ENCODE measurements around the gene TRPM7. TPM values are rescaled to one million over a fixed set of nuclear protein-coding genes. Genes with fewer than 3 reads are reported as not detected.

Gene TRPM7
- total and polyA plus RNA-seq, 3 donors from 2014 or later = 18.1 to 53.1 (median 52.2) TPM

GRCh38 chr15:50552238-50552637 is 134.4 kb downstream of the TRPM7 start:
- Histone ChIP-seq H3K9me3 (no peaks in the 10 kb centered on the region), H3K27me3 (no peaks in the 10 kb centered on the region), H3K4me3 (no peak overlapping the region), H3K27ac (no peak overlapping the region), H3K4me1 (no peaks in the 10 kb centered on the region), H3K36me3 (ENCODE audit: low read depth, missing control alignments) (no peaks in the 10 kb centered on the region)
- WGBS, 2 donors = 83 to 85% methylated on average over 4 of the region's 4 CpGs
- no peak for DNase-seq
- TF ChIP-seq CTCF (IDR thresholded peaks at IDR 0.05) (no peak), POLR2A (IDR thresholded peaks at IDR 0.05) (no peak)
- intact Hi-C loops (cut with DNase I; ENCODE audit: low total_unique reads) = no loop called here

- Histone ChIP-seq H3K36me3 (ENCODE audit: low read depth, missing control alignments) (no peaks in the 10 kb centered on the region), H3K9me3 (no peaks in the 10 kb centered on the region), H3K4me3 (no peak overlapping the region), H3K27me3 (no peaks in the 10 kb centered on the region), H3K4me1 (no peaks in the 10 kb centered on the region), H3K27ac (no peak overlapping the region)
- no peak for DNase-seq
- TF ChIP-seq POLR2A (IDR thresholded peaks at IDR 0.05) = no peak
- no peak for TF ChIP-seq CTCF (IDR thresholded peaks at IDR 0.05)
- 80 to 84% methylated on average over 7 of the region's 7 CpGs for WGBS, 2 donors
- intact Hi-C loops (cut with DNase I; ENCODE audit: low total_unique reads) = no loop called here
Observed at GRCh38 chr15:50549326-50549725, 137.3 kb downstream of the TRPM7 start.

GRCh38 chr15:50546566-50546965 is 140.0 kb downstream of the TRPM7 start, which contains the start of gene USP50:
TSS of gene USP50 (minus strand) at chr15:50546666. CDS start at chr15:50546525, 141 bp downstream.
- no peak for DNase-seq
- TF ChIP-seq POLR2A (IDR thresholded peaks at IDR 0.05) (no peak), CTCF (IDR thresholded peaks at IDR 0.05) (no peak)
- intact Hi-C loops (cut with DNase I; ENCODE audit: low total_unique reads) = no loop called here
- WGBS, 2 donors = 67 to 77% methylated on average over 5 of the region's 5 CpGs
- no peaks in the 10 kb centered on the region for H3K9me3 ChIP-seq
- H3K27ac ChIP-seq = no peak within 1 kb of the TSS
- H3K36me3 ChIP-seq (ENCODE audit: low read depth, missing control alignments) = no peaks in the 10 kb centered on the region
- H3K27me3 ChIP-seq = no peaks in the 10 kb centered on the region
- no peaks in the 10 kb centered on the region for H3K4me1 ChIP-seq
- no peak within 1 kb of the TSS for H3K4me3 ChIP-seq

- Histone ChIP-seq H3K4me3 (no peak overlapping the region), H3K9me3 (no peaks in the 10 kb centered on the region), H3K36me3 (ENCODE audit: low read depth, missing control alignments) (no peaks in the 10 kb centered on the region), H3K27me3 (no peaks in the 10 kb centered on the region), H3K4me1 (no peaks in the 10 kb centered on the region), H3K27ac (no peak overlapping the region)
- WGBS, 2 donors = 62 to 77% methylated on average over 5 of the region's 5 CpGs
- intact Hi-C loops (cut with DNase I; ENCODE audit: low total_unique reads) = no loop called here
- TF ChIP-seq CTCF (IDR thresholded peaks at IDR 0.05) = no peak
- TF ChIP-seq POLR2A (IDR thresholded peaks at IDR 0.05) = no peak
- no peak for DNase-seq
Observed at GRCh38 chr15:50544368-50544767, 142.2 kb downstream of the TRPM7 start.

- no peak overlapping the region for H3K4me3 ChIP-seq
- TF ChIP-seq CTCF (IDR thresholded peaks at IDR 0.05) = no peak
- TF ChIP-seq POLR2A (IDR thresholded peaks at IDR 0.05) = no peak
- DNase-seq = no peak
- H3K36me3 ChIP-seq (ENCODE audit: low read depth, missing control alignments) = no peaks in the 10 kb centered on the region
- WGBS, 2 donors = 91 to 94% methylated on average over 3 of the region's 3 CpGs
- H3K4me1 ChIP-seq = no peaks in the 10 kb centered on the region
- intact Hi-C loops (cut with DNase I; ENCODE audit: low total_unique reads) = no loop called here
- no peaks in the 10 kb centered on the region for H3K9me3 ChIP-seq
- H3K27me3 ChIP-seq = no peaks in the 10 kb centered on the region
- no peak overlapping the region for H3K27ac ChIP-seq
Observed at GRCh38 chr15:50543556-50543955, 143.0 kb downstream of the TRPM7 start.
